ENCODE data around the gene CDSN. TPM values are rescaled to one million over a fixed set of nuclear protein-coding genes. Genes with fewer than 3 reads are reported as not detected.

CDSN gene
- total and polyA plus RNA-seq, 2 of the 8 experiments (the other 6 are each of a cell fraction or from before 2014, with no cell fraction given) = not detected

- H3K14ac ChIP-seq (ENCODE audit: insufficient read length) = no peak overlapping the region
- H2BK12ac ChIP-seq (ENCODE audit: low read depth, low read length) = no peak overlapping the region
- TF ChIP-seq EGR1 (IDR thresholded peaks at IDR 0.05; ENCODE audit: borderline replicate concordance, low read depth, low read length) (no peak), HDAC6 (IDR thresholded peaks at IDR 0.05; ENCODE audit: low read depth, low read length) (no peak), SAP30 (IDR thresholded peaks at IDR 0.05; ENCODE audit: insufficient read depth, insufficient replicate concordance, low read length) (no peak), NANOG (IDR thresholded peaks at IDR 0.05; ENCODE audit: insufficient read depth, low read depth, low read length, poor library complexity, severe bottlenecking) (no peak), JUN (IDR thresholded peaks at IDR 0.05; ENCODE audit: low read depth, low read length) (no peak), TAF1 (IDR thresholded peaks at IDR 0.05; ENCODE audit: low read depth, low read length) (no peak), SP1 (IDR thresholded peaks at IDR 0.05; ENCODE audit: low read depth, low read length) (no peak), RFX5 (IDR thresholded peaks at IDR 0.05; ENCODE audit: borderline replicate concordance, low read depth, low read length) (no peak), POLR2A (IDR thresholded peaks at IDR 0.05; ENCODE audit: control extremely low read depth in 1 of 2, low read depth in 2 of 2, low read length in 2 of 2) (no peak), SIN3A (conservative IDR thresholded peaks at IDR 0.05 in 1 of 2, IDR thresholded peaks at IDR 0.05 in 1 of 2; ENCODE audit: low read depth in 1 of 2, low read length in 2 of 2) (no peak), HDAC2 (IDR thresholded peaks at IDR 0.05; ENCODE audit: borderline replicate concordance in 1 of 2, low read depth in 2 of 2, low read length in 2 of 2) (no peak), BCL11A (IDR thresholded peaks at IDR 0.05; ENCODE audit: low read depth in 2 of 2, low read length in 2 of 2) (no peak), EP300 (IDR thresholded peaks at IDR 0.05; ENCODE audit: borderline replicate concordance in 1 of 2, low read depth in 2 of 2, low read length in 2 of 2) (no peak)
Measured at GRCh38 chr6:31168606-31169005, 48.4 kb upstream of the CDSN start.

More at GRCh38 chr6:31168606-31169005, 48.4 kb upstream of the CDSN start:
- peaks cover 13% of the 10 kb centered on the region for H3K23me2 ChIP-seq (ENCODE audit: low read depth, low read length)
- DNase-seq (ENCODE audit: low read depth in 1 of 2, low spot score in 2 of 2) (no peak), FAIRE-seq (no peak)
- ChIA-PET POLR2A (ENCODE audit: partially characterized antibody) (interaction anchor here (0.6 to 68.5 kb wide), 4 partner anchors 0 to 1161 kb away, joined by 3 to 2251 read pairs (median 1128); partner anchors contain the start of genes CCHCR1, CDSN, POU5F1 and PSORS1C1), CTCF (ENCODE audit: partially characterized antibody) (interaction anchor here (0.9 to 5.9 kb wide), 9 partner anchors 8 to 36 kb away, joined by 3 to 56 read pairs (median 4); partner anchors contain the start of genes CCHCR1 and TCF19)
- H3K4ac ChIP-seq (replicated peaks; ENCODE audit: insufficient read length, low read depth, low read length) = peak overlapping the region; percentile 40
- H3K18ac ChIP-seq (ENCODE audit: extremely low read depth, low read length) = no peak overlapping the region; the same call in 1 of the 2 replicates
- no peak overlapping the region for H3K23ac ChIP-seq (ENCODE audit: insufficient read length)
- no peak overlapping the region for H4K5ac ChIP-seq (ENCODE audit: insufficient read length, low read depth, low read length)
- H2AK5ac ChIP-seq (ENCODE audit: low read depth, low read length) = no peak overlapping the region
- H3K9me3 ChIP-seq (ENCODE audit: insufficient read depth in 2 of 2, low read depth in 1 of 2, low read length in 1 of 2) = no peaks in the 10 kb centered on the region
- no peak overlapping the region for H2BK15ac ChIP-seq (ENCODE audit: low read length)
- peak overlapping the region; percentile 20 for H4K91ac ChIP-seq (replicated peaks; ENCODE audit: insufficient read length, low read length)
- H2AFZ ChIP-seq (ENCODE audit: low read length) = no peak overlapping the region
- no peak overlapping the region for H3K27ac ChIP-seq (ENCODE audit: low read depth, low read length)
- H3K79me1 ChIP-seq (ENCODE audit: low read depth, low read length) = peaks cover 8% of the 10 kb centered on the region
- H2BK5ac ChIP-seq (ENCODE audit: low read depth, low read length) = no peak overlapping the region
- peaks cover 13 to 29% (median 20%) of the 10 kb centered on the region in 4 experiments for H3K4me1 ChIP-seq (replicated peaks in 1 of 4; ENCODE audit: control insufficient read depth in 3 of 4, insufficient read depth in 4 of 4, low read length in 3 of 4)
- peak overlapping the region; percentile 70 to 92 (median 80) for H3K4me3 ChIP-seq (ENCODE audit: extremely low read depth in 1 of 4, insufficient read depth in 2 of 4, low read depth in 3 of 4, low read length in 4 of 4)
- peaks cover 7 to 22% of the 10 kb centered on the region in 2 experiments for H4K20me1 ChIP-seq (replicated peaks in 1 of 2; ENCODE audit: control insufficient read depth in 1 of 2, insufficient read depth in 2 of 2, low read length in 2 of 2)
- H3K9ac ChIP-seq (replicated peaks in 1 of 4; ENCODE audit: extremely low read depth in 1 of 4, low read depth in 3 of 4, low read length in 3 of 4) = peak overlapping the region in 3 of 4 experiments; percentile 31 to 35 (median 32); a peak in 5 of 7 replicates
- peak overlapping the region; percentile 40 for H3K56ac ChIP-seq (replicated peaks; ENCODE audit: insufficient read length, low read depth, low read length)
- 7% methylated on average over 3 of the region's 3 CpGs; no CpG with 5 or more reads in 1 of the 2 experiments for WGBS, 2 experiments (ENCODE audit: extremely low coverage in 1 of 2, insufficient coverage in 1 of 2, insufficient read length in 1 of 2, insufficient replicate concordance in 2 of 2, low coverage in 1 of 2, low lambda C conversion rate in 2 of 2, missing lambda C conversion rate in 1 of 2)
- no peak overlapping the region for H4K8ac ChIP-seq (ENCODE audit: extremely low read depth, insufficient read depth, low read length)
- H3K4me2 ChIP-seq (ENCODE audit: insufficient read depth in 1 of 2, low read depth in 2 of 2, low read length in 2 of 2) = peak overlapping the region; percentile 82 to 83
- H3K79me2 ChIP-seq (ENCODE audit: control insufficient read depth in 1 of 2, insufficient read depth in 2 of 2, low read length in 2 of 2) = peaks cover 23 to 59% of the 10 kb centered on the region in 2 experiments
- peak overlapping the region; percentile 14 for H2BK120ac ChIP-seq (replicated peaks; ENCODE audit: low read depth, low read length)
- H3K27me3 ChIP-seq (replicated peaks in 1 of 4; ENCODE audit: control insufficient read depth in 3 of 4, extremely low read depth in 1 of 4, insufficient read depth in 3 of 4, low read length in 3 of 4) = no peaks in the 10 kb centered on the region
- no peak overlapping the region for H2BK20ac ChIP-seq (ENCODE audit: low read length)
- peaks cover 9 to 23% (median 16%) of the 10 kb centered on the region in 4 experiments for H3K36me3 ChIP-seq (ENCODE audit: control insufficient read depth in 2 of 4, insufficient read depth in 4 of 4, low read length in 3 of 4)

Data from H1 (cell line).